ENCODE data around the gene KCTD15. TPM values are rescaled to one million over a fixed set of nuclear protein-coding genes. Genes with fewer than 3 reads are reported as not detected.

The KCTD15 gene
- total RNA-seq, 2 donors from 2014 or later: 13.8 to 14.0 TPM

DNA sequence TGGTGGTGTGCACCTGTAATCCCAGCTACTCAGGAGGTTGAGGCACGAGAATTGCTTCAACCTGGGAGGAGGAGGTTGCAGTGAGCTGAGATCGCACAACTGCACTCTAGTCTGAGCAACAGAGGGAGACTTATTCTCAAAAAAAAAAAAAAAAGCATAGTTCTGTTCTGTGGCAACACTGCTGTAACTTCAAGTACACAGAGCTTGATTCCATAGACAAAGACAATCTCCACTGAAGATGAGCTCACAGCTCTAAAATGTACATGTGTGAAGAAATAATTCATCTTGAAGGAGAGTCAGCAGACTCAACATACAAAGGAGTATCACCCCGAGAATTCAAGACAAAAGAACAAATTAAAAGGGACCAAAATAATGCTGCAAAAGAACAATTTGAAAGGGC is 47.8 kb downstream of the KCTD15 start:
- no peak for DNase-seq
- no peaks in the 10 kb centered on the region for H3K4me1 ChIP-seq
- H3K9me3 ChIP-seq: no peaks in the 10 kb centered on the region
- intact Hi-C loops (cut with DNase I): no loop called here
- no peak overlapping the region for H3K4me3 ChIP-seq
- no peaks in the 10 kb centered on the region for H3K27me3 ChIP-seq
- H3K27ac ChIP-seq: no peak overlapping the region
- TF ChIP-seq, protein P1, sequence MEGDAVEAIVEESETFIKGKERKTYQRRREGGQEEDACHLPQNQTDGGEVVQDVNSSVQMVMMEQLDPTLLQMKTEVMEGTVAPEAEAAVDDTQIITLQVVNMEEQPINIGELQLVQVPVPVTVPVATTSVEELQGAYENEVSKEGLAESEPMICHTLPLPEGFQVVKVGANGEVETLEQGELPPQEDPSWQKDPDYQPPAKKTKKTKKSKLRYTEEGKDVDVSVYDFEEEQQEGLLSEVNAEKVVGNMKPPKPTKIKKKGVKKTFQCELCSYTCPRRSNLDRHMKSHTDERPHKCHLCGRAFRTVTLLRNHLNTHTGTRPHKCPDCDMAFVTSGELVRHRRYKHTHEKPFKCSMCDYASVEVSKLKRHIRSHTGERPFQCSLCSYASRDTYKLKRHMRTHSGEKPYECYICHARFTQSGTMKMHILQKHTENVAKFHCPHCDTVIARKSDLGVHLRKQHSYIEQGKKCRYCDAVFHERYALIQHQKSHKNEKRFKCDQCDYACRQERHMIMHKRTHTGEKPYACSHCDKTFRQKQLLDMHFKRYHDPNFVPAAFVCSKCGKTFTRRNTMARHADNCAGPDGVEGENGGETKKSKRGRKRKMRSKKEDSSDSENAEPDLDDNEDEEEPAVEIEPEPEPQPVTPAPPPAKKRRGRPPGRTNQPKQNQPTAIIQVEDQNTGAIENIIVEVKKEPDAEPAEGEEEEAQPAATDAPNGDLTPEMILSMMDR (IDR thresholded peaks at IDR 0.05): no peak
- H3K9ac ChIP-seq (ENCODE audit: low read depth in 2 of 2, low read length in 2 of 2): no peak overlapping the region
- no peaks in the 10 kb centered on the region for H3K36me3 ChIP-seq

DNA sequence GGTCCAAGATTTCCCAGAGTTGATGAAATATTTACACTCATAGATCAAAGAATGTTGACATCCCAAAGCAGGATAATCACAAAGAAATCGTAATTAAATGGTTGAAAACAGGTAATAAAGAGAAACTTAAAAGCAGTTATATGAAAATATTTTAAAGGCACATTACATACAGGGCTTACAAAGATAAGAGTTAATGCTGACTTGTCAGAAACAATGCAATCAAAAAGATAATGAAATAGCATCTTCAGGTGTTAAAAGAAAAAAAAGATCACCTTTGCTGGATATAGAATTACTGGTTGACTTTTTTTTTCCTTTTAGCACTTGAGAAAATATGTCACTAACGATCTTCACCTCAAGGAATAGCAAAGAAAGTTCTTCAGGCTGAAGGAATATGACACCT is 48.8 kb downstream of the KCTD15 start:
- intact Hi-C loops (cut with DNase I): no loop called here
- H3K4me3 ChIP-seq: no peak overlapping the region
- no peaks in the 10 kb centered on the region for H3K36me3 ChIP-seq
- no peaks in the 10 kb centered on the region for H3K4me1 ChIP-seq
- no peak overlapping the region for H3K9ac ChIP-seq (ENCODE audit: low read depth in 2 of 2, low read length in 2 of 2)
- no peaks in the 10 kb centered on the region for H3K27me3 ChIP-seq
- TF ChIP-seq, protein P1 (IDR thresholded peaks at IDR 0.05): no peak
- H3K9me3 ChIP-seq: no peaks in the 10 kb centered on the region
- DNase-seq: no peak
- no peak overlapping the region for H3K27ac ChIP-seq

DNA sequence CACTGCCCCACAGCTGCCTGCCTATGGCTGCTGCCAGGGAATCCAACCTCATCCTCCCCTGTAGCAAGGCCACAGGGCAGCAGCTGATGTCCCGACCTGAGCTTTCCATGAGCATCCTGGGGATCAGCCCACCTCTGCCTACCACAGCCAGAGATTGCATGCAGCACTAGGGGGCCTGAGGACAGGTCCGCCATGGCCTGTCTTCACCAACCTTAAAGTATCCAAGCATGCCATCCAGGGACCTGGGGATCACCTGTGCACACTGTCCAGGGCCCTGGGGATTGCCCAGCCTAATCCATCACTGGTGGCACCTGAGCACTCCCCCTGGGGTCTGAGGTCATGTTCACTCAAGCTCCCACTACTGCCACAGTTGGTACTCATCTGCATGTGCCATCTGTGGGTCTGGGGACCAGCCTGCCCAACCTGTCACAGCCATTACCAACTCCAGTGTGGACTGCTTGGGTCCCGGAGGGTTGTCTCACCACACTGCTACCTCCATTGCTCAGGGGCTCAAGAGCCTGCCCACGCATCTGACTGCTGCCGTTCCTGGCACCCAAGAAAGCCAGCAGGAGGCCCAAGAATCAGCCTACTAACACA is 53.0 kb downstream of the KCTD15 start:
- intact Hi-C loops (cut with DNase I): no loop called here
- H3K4me3 ChIP-seq: no peak overlapping the region
- no peak overlapping the region for H3K9ac ChIP-seq (ENCODE audit: low read depth in 2 of 2, low read length in 2 of 2)
- H3K4me1 ChIP-seq: no peaks in the 10 kb centered on the region
- H3K36me3 ChIP-seq: no peaks in the 10 kb centered on the region
- H3K27me3 ChIP-seq: no peaks in the 10 kb centered on the region
- no peak overlapping the region for H3K27ac ChIP-seq
- no peak for DNase-seq
- H3K9me3 ChIP-seq: no peaks in the 10 kb centered on the region
- TF ChIP-seq, protein P1 (IDR thresholded peaks at IDR 0.05): no peak

- no peaks in the 10 kb centered on the region for H3K9me3 ChIP-seq
- H3K4me3 ChIP-seq: no peak overlapping the region
- no peak overlapping the region for H3K9ac ChIP-seq (ENCODE audit: low read depth in 2 of 2, low read length in 2 of 2)
- H3K36me3 ChIP-seq: no peaks in the 10 kb centered on the region
- intact Hi-C loops (cut with DNase I): no loop called here
- H3K4me1 ChIP-seq: no peaks in the 10 kb centered on the region
- TF ChIP-seq, protein P1 (IDR thresholded peaks at IDR 0.05): no peak
- DNase-seq: no peak
- no peaks in the 10 kb centered on the region for H3K27me3 ChIP-seq
- no peak overlapping the region for H3K27ac ChIP-seq
Measured at GRCh38 chr19:33859016-33859415, 62.3 kb downstream of the KCTD15 start.

DNA sequence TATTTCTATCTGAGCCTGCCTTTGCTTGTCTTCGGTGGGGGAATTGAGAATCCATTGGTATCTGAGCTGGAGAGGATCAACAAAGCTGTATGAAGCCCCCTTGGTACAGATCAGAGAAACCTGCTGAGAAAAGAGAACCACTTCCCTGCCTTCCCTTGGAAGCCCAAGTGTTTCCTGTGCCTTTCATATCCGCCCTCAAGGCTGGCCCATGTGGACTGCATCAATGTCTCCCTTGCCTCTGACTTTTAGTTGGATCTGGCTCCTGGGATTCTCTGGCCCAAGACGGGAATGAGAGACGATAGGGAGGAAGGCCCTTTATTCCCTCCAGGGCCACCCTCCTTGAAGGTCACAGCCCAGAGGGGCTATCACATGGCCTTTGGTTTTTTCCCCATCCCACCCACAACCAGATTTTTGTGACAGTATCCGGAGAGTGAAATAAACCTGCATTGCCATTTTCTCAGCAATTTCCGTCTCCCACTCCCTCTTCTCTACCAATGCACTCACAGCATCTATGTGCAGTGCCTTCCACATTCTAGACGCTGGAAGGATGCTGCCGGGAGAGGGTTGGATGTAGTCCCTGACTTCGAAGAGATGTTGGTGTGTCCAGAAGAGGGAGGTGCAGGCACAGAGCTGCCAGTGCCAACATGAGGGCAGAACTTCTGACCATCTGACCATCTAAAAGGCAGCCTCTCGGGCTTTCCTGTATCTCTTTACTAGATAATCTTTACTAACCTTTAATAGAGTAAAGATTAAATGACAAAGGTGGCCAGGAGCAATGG is 63.8 kb downstream of the KCTD15 start:
- Histone ChIP-seq H3K27me3 (no peaks in the 10 kb centered on the region), H3K27ac (no peak overlapping the region), H3K36me3 (no peaks in the 10 kb centered on the region), H3K4me1 (no peaks in the 10 kb centered on the region), H3K9ac (ENCODE audit: low read depth in 2 of 2, low read length in 2 of 2) (no peak overlapping the region), H3K9me3 (no peaks in the 10 kb centered on the region), H3K4me3 (no peak overlapping the region)
- no peak for DNase-seq
- TF ChIP-seq, protein P1 (IDR thresholded peaks at IDR 0.05): no peak
- intact Hi-C loops (cut with DNase I): no loop called here

Data from colonic mucosa (tissue), 4 donors.